ENCODE measurements around the gene PPM1M. TPM values are rescaled to one million over a fixed set of nuclear protein-coding genes. Genes with fewer than 3 reads are reported as not detected.

PPM1M gene
- polyA plus RNA-seq, 1 of the 3 experiments (the other 2 are of a cell fraction), result 19.2 TPM

DNA sequence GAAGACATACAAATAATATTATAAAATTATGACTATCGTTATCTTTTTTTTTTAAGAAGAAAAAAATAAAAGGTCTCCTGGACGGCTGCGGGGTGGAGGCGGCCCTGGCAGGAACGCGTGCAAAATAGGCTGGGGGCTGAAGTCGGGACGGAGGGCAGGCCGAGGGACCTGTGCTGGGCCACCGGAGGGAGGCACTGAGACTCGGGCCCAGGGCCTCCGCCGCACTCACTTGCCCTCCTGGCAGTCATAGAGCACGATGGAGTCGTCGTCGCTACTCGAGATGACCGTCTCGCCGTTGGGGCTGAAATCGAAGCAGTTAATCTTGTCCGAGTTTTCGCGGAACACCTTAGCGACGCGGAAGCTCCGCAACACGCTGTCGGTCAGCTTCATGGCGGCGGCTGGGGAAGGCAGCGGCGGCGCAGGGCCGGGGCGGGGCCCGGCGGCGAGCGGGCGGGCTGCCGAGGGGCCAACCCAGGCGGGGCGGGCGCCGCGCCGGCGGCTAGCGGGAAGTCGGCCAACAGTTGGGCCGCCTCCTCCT lies 32.5 kb downstream of the PPM1M start:
- DNase-seq, result peak; percentile 80
- peaks cover 11 to 20% of the 10 kb centered on the region in 2 experiments; a peak in 3 of 4 replicates for H3K4me1 ChIP-seq (ENCODE audit: control insufficient read depth in 1 of 2, insufficient read depth in 2 of 2, low read depth in 1 of 2, low read length in 1 of 2)
- H3F3A ChIP-seq (replicated peaks; ENCODE audit: insufficient read depth), result peaks cover 24% of the 10 kb centered on the region
- no peaks in the 10 kb centered on the region for H3K27me3 ChIP-seq (ENCODE audit: insufficient read depth)
- peak overlapping the region; percentile 71 to 92 for H3K4me3 ChIP-seq (ENCODE audit: low read depth in 2 of 2, low read length in 1 of 2)
- POLR2A ChIA-PET, result interaction anchor here (0.6 to 5.7 kb wide), 18 partner anchors 10 to 710 kb away, joined by 3 to 67 read pairs (median 4); partner anchors contain the start of genes GLYCTK, POC1A, PPM1M and RPL29
- H3K79me2 ChIP-seq (ENCODE audit: insufficient read depth), result peaks cover 58% of the 10 kb centered on the region
- peak overlapping the region; percentile 96 for H3K4me2 ChIP-seq
- peak overlapping the region; percentile 89 to 90 for H3K27ac ChIP-seq (ENCODE audit: low read depth in 2 of 2, low read length in 1 of 2)
- 1% methylated on average over 29 of the region's 54 CpGs for WGBS (ENCODE audit: low lambda C conversion rate)
- H4K20me1 ChIP-seq (ENCODE audit: insufficient read depth), result peaks cover 47% of the 10 kb centered on the region
- H3K36me3 ChIP-seq (replicated peaks in 1 of 2; ENCODE audit: control insufficient read depth in 1 of 2, insufficient read depth in 2 of 2, low read length in 1 of 2), result peaks cover 0 to 19% of the 10 kb centered on the region in 2 experiments
- TF ChIP-seq GATA2 (CRISPR knock-in tag; IDR thresholded peaks at IDR 0.05) (no peak), RCOR1 (IDR thresholded peaks at IDR 0.05; ENCODE audit: low read length) (no peak), TEAD4 (IDR thresholded peaks at IDR 0.05; ENCODE audit: borderline replicate concordance, insufficient read depth) (no peak), NRF1 (IDR thresholded peaks at IDR 0.05; ENCODE audit: low read depth, low read length) (0 out of 2 replicates have a peak, but pooled peaks have one; percentile 7), TAF1 (IDR thresholded peaks at IDR 0.05; ENCODE audit: borderline replicate concordance, low read depth, low read length) (0 out of 2 replicates have a peak, but pooled peaks have one; percentile 13), NFIC (IDR thresholded peaks at IDR 0.05; ENCODE audit: borderline replicate concordance) (no peak), SMC3 (IDR thresholded peaks at IDR 0.05; ENCODE audit: low read depth, low read length) (no peak)
- TF ChIP-seq, protein P1, sequence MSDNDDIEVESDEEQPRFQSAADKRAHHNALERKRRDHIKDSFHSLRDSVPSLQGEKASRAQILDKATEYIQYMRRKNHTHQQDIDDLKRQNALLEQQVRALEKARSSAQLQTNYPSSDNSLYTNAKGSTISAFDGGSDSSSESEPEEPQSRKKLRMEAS (IDR thresholded peaks at IDR 0.05; ENCODE audit: low read depth), result peak; percentile 7; the same call in 1 of the 2 replicates
- TF ChIP-seq, protein P2, sequence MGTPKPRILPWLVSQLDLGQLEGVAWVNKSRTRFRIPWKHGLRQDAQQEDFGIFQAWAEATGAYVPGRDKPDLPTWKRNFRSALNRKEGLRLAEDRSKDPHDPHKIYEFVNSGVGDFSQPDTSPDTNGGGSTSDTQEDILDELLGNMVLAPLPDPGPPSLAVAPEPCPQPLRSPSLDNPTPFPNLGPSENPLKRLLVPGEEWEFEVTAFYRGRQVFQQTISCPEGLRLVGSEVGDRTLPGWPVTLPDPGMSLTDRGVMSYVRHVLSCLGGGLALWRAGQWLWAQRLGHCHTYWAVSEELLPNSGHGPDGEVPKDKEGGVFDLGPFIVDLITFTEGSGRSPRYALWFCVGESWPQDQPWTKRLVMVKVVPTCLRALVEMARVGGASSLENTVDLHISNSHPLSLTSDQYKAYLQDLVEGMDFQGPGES (IDR thresholded peaks at IDR 0.05; ENCODE audit: low read depth, low read length), result no peak
- TF ChIP-seq, protein P3, sequence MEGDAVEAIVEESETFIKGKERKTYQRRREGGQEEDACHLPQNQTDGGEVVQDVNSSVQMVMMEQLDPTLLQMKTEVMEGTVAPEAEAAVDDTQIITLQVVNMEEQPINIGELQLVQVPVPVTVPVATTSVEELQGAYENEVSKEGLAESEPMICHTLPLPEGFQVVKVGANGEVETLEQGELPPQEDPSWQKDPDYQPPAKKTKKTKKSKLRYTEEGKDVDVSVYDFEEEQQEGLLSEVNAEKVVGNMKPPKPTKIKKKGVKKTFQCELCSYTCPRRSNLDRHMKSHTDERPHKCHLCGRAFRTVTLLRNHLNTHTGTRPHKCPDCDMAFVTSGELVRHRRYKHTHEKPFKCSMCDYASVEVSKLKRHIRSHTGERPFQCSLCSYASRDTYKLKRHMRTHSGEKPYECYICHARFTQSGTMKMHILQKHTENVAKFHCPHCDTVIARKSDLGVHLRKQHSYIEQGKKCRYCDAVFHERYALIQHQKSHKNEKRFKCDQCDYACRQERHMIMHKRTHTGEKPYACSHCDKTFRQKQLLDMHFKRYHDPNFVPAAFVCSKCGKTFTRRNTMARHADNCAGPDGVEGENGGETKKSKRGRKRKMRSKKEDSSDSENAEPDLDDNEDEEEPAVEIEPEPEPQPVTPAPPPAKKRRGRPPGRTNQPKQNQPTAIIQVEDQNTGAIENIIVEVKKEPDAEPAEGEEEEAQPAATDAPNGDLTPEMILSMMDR (IDR thresholded peaks at IDR 0.05), result peak; percentile 41
- CTCF ChIA-PET, result interaction anchor here (0.5 to 5.2 kb wide), 18 partner anchors 11 to 724 kb away, joined by 3 to 63 read pairs (median 4); partner anchors contain the start of genes GLYCTK, PPM1M and TWF2
- H3K9me2 ChIP-seq, result no peaks in the 10 kb centered on the region
- no peak overlapping the region for H2AFZ ChIP-seq (ENCODE audit: low read depth)
- peak overlapping the region; percentile 97 for H3K9ac ChIP-seq
- H3K9me3 ChIP-seq, result no peaks in the 10 kb centered on the region

DNA sequence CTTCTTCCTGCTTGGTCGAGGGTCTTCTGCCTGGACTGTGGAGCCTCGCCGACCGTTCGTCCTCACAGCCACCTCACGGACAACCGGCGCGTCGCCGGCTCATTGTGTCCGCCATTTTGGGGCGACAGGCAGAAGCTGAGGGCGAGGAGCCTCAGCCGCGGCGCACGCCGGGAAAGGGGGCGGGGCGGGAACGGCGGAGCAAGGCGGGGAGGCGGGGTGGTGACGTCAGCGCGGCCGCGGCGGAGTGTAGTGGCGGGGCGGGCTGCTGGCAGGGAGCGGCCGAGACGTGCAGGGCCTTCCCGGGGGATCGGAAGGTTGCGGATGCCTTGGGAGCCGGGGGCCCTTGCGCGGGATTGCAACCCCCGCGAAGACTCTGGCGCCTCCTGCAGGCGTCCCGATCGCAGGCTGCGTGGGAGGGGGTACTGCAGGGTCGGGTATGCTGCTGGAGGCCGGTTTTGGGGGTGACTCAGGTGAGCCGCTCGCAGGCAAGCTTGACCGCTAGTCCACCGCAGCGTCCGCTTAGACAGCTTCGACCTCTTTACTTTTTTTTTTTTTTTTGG lies 33.0 kb downstream of the PPM1M start, which contains the start of gene WDR82:
Gene WDR82, minus strand, starts transcription at position 140 of the 560 bp plus-strand sequence. CDS start 288 bp downstream, outside the sequence.
- Histone ChIP-seq H3K36me3 (replicated peaks in 1 of 2; ENCODE audit: control insufficient read depth in 1 of 2, insufficient read depth in 2 of 2, low read length in 1 of 2) (peaks cover 0 to 13% of the 10 kb centered on the region in 2 experiments), H3K9me2 (no peaks in the 10 kb centered on the region), H3K79me2 (ENCODE audit: insufficient read depth) (peaks cover 53% of the 10 kb centered on the region), H3K9me3 (no peaks in the 10 kb centered on the region), H3K27ac (ENCODE audit: low read depth in 2 of 2, low read length in 1 of 2) (peak within 1 kb of the TSS; percentile 90 to 97), H3K9ac (peak within 1 kb of the TSS; percentile 97), H3K4me2 (peak within 1 kb of the TSS; percentile 96), H3F3A (replicated peaks; ENCODE audit: insufficient read depth) (peaks cover 27% of the 10 kb centered on the region), H3K4me1 (ENCODE audit: control insufficient read depth in 1 of 2, insufficient read depth in 2 of 2, low read depth in 1 of 2, low read length in 1 of 2) (peaks cover 11 to 20% of the 10 kb centered on the region in 2 experiments; a peak in 3 of 4 replicates), H2AFZ (ENCODE audit: low read depth) (peak within 1 kb of the TSS; percentile 77; the same call in 1 of the 2 replicates), H4K20me1 (ENCODE audit: insufficient read depth) (peaks cover 42% of the 10 kb centered on the region), H3K27me3 (ENCODE audit: insufficient read depth) (no peaks in the 10 kb centered on the region), H3K4me3 (ENCODE audit: low read depth in 2 of 2, low read length in 1 of 2) (peak within 1 kb of the TSS; percentile 71 to 92)
- DNase-seq, result peak; percentile 98
- ChIA-PET POLR2A (interaction anchor here (0.6 to 5.7 kb wide), 16 partner anchors 9 to 283 kb away, joined by 3 to 67 read pairs (median 4); partner anchors contain the start of genes GLYCTK, POC1A, PPM1M and RPL29), CTCF (interaction anchor here (0.5 to 5.2 kb wide), 18 partner anchors 10 to 723 kb away, joined by 3 to 63 read pairs (median 5); partner anchors contain the start of genes GLYCTK, PPM1M and TWF2)
- WGBS (ENCODE audit: low lambda C conversion rate), result 2% methylated on average over 15 of the region's 58 CpGs
- no peak for TF ChIP-seq EZH2phosphoT487 (IDR thresholded peaks at IDR 0.05; ENCODE audit: borderline replicate concordance, low read depth)
- peak; percentile 38 for TF ChIP-seq RAD21 (IDR thresholded peaks at IDR 0.05; ENCODE audit: low read length)
- TF ChIP-seq SMC3 (IDR thresholded peaks at IDR 0.05; ENCODE audit: low read depth, low read length), result peak; percentile 16; the same call in 1 of the 2 replicates
- TF ChIP-seq, protein P4, sequence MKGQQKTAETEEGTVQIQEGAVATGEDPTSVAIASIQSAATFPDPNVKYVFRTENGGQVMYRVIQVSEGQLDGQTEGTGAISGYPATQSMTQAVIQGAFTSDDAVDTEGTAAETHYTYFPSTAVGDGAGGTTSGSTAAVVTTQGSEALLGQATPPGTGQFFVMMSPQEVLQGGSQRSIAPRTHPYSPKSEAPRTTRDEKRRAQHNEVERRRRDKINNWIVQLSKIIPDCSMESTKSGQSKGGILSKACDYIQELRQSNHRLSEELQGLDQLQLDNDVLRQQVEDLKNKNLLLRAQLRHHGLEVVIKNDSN (IDR thresholded peaks at IDR 0.05; ENCODE audit: borderline replicate concordance, low read depth), result no peak
- TF ChIP-seq YY1 (IDR thresholded peaks at IDR 0.05; ENCODE audit: low read depth), result peak; percentile 94
- TF ChIP-seq RXRA (IDR thresholded peaks at IDR 0.05; ENCODE audit: borderline replicate concordance, low read depth), result no peak
- no peak for TF ChIP-seq SIN3A (IDR thresholded peaks at IDR 0.05; ENCODE audit: borderline replicate concordance, low read depth, low read length)
- peak; percentile 97 for TF ChIP-seq TAF1 (IDR thresholded peaks at IDR 0.05; ENCODE audit: borderline replicate concordance, low read depth, low read length)
- TF ChIP-seq POLR2AphosphoS5 (IDR thresholded peaks at IDR 0.05; ENCODE audit: low read depth, low read length), result peak; percentile 95
- TF ChIP-seq, protein P3 (IDR thresholded peaks at IDR 0.05), result peak; percentile 61
- TF ChIP-seq MXI1 (IDR thresholded peaks at IDR 0.05; ENCODE audit: low read depth, low read length), result peak; percentile 55
- TF ChIP-seq TEAD4 (IDR thresholded peaks at IDR 0.05; ENCODE audit: borderline replicate concordance, insufficient read depth), result no peak

Measured in SK-N-SH (cell line).